ENCODE measurements around the gene CHN2.

CHN2 gene

DNA sequence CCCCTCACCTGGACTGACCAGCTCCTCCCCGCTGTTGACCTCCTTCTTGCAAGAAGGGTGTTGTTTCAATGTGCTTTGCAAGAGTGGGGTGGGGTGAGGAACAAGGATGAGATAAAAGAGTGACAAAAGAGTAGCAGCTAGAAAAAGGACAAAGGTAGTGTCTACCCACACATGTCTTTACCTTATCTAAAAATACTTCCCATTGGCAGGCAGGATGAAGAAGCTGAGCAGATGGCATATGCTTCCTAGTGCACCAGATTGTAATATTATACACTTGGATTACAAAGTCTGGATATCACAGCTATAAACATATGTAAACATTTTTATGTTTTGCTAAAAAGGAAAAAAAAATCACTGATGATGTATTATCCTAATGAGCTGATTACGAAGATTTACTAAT lies 34.5 kb downstream of the CHN2 start:
- no peak for DNase-seq

DNA sequence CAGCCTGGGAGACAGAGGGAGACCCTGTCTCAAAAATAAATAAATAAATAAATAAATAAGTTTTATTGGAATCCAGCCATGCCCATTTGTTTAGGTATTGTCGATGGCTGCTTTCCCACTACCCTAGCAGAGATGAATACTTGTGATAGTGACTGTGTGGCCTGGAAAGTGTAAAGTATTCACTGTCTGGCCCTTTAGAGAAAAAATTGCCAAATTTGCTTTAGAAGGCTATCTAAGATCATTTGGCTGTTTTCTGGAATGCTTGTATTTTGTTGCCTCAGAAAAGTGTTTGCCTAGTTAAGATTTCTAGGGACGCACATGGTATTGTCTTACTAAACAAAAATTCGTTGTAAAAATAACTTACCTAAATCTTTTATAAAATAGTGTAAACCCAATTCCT lies 35.4 kb downstream of the CHN2 start:
- no peak for DNase-seq

DNA sequence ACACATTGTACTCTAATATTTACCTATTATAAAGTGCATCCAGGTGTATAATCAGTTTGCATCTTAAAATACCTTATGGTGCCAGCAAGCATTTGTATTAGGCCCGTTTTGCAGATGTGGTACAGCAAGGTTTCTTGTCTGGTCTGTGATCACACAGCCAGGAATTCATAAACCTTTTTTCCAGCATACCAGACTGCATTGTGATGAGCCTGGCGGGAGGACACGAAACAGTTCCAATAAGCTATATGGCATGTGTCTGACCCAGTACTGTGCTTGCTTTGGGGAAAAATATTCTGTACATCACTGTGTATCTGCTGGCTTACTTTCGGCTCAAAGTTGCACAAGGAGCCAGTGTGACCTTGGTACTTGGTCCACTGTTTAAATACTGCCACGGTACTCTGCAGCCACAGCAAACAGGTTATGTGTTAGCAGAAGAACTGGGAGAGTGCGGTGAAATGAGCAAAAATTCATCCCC lies 36.3 kb downstream of the CHN2 start:
- no peak for DNase-seq

DNA sequence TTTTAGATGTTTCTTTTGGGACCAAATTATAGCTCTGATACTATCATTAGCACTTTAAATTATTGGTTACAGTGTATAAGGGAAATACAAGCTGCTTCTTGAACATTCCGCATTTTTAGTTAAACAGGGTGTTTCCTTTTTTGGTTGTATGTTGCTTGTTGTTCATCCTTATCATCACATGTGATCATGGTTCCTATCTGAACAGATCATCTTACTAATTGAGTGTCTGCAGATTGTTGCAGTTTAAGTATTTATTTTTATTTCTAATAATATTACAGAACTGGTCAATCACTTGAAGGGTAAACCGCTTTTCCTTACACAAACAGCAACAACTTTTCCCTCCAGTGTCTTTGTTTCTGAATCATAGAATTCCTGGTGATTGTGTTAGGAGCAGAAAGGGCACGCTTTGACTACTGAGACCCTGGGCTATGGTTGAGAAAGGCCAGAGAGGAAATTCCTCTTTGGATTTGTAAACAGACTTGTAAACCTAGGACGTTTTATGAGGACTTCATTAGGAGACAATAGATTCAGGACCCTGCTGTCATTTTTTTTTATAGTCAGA lies 37.2 kb downstream of the CHN2 start:
- DNase-seq: no peak

DNA sequence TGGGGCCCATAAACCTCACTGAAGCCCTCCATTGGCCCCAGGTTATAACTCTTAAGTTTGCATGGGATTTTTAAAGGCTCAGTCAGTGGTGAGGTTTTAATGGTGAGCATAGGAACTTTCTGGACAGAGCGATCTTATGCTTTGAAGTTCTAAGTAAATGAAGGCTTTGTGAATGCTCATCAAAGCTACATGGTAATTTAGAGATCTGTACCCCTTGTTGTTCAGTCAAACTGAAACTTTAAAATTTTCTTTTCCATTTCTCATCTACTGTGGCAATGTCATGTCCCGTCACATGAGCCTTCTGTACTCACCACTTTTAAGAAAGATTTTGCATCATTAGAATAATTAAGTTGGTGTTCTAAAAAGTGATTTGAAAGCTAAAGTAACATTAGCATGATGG lies 39.9 kb downstream of the CHN2 start:
- no peak for DNase-seq

DNA sequence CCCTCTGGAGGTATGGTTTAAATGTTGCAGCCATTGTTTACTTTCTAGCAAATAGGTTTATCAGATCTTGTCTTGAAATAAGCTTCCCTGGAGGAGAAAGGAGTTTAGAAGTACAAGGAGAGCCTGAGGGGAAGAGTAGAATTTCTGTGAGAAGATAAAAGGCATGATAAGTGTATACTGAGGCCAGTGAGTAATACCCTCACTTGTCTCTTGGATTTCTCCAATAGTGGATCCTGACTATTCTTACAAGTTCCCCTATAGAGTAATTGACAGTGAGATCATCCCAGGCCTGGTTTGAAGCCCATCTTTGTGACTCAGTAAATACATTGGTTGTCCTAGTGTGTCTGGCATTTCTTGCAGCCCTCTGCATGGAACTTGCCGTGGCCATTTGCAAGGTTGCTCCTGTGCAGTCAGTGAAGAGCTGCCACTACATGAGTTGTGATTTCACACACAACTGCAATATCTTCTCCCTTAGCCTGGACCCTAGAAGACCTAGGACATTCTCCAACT lies 41.6 kb downstream of the CHN2 start:
- DNase-seq: no peak

DNA sequence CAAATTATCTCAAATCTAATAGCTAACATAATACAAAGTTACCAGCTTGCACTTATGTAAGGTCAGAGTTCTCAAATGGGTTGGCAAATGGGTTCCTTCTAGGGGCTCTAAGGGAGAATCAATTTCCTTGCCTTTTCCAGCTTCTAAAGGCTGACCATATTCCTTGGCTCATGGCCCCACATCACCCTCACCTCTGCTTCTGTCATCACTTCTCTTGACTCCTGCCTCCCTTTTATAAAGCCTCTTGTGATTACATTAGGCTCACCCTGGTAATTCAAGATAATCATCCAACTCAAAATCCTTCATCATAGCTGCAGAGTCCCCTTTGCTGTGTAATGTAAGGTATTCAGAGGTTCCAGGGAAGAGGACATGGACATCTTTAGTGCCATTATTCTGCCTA lies 42.1 kb downstream of the CHN2 start:
- no peak for DNase-seq

DNA sequence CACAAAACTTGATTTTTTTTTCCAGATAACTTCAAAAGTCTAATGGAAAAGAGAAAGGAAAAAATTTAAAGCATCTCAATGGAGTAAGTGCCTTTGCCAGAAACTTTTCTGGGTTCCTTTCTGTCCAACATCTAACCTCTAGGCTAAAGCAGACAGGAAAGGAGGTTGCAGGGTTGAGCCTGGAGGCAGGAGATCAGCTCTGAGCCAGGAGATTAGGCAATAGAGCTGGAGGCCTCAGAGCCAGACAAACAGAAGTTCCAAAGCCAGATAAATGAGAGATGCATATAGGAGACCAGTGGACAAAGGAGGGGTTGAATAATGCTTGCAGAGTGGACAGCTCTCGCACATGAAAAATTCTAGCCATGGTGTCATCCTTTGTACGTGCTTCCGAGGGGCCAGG lies 42.9 kb downstream of the CHN2 start:
- DNase-seq: no peak

DNA sequence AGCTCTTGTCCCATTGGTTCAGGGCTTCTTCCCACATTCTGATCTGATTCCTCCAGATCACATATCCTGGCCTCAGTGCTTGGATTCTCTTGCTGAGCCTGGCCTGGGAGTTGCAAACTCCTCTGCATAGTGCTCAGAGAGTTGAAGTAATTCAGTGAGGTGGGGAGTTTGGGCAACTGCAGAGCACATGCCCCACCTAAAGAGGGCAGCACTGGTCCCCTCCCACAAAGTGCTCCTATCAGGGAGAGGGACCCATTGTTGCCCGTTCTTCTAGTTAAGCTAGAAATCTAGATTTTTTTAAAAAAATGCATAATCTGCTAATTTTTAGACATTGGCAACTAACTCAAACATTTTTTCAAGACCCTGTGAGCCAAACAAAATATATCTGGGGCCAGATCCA lies 45.1 kb downstream of the CHN2 start:
- DNase-seq: no peak

DNA sequence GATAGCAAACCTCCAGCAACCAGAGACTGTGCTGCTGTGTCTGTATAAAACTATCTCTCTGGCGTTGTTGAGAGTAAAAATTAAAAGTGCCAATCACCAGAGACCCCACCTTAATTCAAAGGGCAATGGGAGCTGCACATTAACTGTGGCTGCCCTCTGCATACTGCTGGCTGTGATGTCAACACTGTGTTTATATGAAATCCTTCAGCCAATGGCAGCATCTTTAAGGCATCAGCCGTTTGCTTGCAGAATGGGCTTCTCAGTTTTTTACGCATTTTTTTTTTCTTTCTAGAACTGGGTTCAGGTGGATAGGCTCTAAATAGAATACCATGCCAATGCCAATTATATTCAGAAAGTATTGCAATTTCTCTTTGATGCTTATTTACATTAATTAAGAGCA lies 47.7 kb downstream of the CHN2 start:
- DNase-seq: no peak

DNA sequence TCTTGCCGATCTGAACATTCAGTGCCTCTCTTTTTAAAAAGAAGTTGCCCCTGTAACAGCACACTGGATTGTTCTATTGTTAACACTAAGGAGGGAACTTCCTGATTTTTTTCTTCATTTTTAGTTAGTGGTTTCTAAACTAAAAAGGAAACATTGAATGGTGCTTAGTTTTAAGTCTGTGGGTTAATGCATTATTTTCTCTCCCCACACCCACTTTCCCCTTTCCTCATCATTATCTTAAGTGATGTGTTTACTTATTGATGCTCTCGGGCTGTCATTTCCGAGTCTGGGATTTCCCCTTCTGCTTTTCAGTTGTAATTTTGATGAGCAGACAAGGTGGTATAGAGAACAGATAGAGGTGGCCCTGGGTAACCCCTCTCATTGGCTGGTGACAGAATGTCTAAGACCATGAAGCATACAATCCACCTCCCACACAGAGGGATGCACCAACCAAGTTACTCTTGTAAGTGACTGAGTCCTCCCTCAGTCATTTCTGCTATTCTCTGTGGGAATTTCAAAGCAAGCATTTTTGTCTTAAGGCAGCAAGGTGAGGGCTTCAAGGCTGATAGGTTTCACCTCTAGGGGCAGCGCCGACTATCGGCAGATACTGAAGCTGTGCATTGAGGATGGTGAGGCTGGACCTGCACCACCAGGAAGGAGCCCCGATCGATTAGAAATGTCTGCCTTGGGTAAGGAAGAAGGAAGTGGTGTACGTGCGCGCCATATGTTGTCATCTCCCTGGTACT lies 49.5 kb downstream of the CHN2 start:
- no peak for DNase-seq

DNA sequence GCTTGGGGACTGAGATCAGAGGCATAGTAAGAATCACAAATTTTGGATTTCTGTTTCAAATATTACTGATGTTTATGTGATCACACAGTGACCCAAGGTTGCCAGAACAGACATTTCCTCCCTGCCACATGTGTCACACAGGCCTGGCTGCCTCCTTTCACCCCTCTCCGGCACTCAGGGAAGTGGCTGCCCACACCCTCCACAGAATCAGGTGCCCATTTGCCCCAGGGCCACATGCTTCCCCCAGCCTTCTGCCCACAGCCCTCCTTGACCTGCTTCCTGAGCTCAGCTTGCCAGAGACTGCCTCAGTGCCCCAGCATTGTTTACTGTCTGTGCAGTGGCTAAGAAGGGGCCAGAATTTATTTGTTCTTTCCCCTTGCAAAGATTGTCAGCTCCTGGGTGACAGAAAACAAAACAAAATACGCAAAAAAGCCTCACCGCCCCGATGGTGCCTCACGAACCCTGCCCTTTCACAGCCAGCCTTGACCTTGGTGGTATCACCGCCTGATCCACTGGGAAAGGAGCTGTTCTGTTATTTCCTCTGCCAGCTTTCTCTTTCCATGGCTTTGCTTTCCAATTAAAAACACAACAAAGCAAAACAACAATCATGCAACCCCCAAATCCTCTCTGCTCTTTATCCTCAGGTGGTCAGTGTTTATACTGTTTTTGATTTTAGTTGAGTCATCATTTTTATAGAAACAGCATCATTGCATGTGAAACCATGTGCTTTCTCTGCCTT lies 52.8 kb downstream of the CHN2 start:
- DNase-seq: no peak

DNA sequence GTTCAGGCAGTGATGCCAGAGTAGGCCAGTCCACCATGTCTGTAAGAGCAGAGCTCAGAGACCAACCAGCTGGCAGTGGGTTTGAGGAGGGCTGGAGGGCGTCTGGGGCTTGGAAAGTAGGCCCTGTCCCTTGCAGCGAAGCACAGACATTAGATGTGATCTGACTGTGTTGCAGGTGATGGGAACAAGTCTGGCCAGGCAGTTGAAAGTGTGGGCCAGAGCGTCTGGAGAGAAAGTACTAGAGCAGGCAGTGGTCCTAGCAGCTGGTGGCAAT lies 53.3 kb downstream of the CHN2 start:
- DNase-seq: no peak

DNA sequence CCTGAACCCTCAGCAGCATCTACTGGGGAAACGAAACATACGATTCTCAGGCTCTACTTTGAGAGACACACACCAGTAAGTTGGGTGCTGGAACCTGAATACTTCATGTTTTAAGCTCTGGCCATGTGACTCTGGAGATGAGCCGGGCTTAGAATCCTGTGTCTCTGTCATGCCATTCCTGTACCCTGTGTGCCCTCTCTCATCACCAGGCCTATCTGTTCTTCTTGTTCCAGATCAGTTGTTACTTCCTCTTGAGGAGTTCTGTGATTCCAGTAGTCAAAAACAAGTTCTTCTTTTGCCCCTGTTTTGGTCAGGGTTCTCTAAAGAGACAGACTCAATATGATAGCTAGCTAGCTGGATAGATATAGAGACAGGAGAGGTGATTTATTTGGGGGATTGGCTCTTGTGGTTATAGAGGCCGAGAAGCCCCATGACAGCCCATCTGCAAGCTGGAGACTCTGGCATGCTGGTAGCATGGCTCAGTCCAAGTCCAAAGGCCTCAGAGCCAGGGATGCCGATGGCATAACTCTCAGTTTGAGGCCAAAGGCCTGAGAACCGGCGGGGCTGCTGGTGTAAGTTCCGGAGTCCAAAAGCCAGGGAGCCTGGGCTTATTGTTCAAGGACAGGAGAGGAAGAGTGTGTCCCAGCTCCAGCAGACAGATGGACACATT lies 54.3 kb downstream of the CHN2 start:
- DNase-seq: no peak

DNA sequence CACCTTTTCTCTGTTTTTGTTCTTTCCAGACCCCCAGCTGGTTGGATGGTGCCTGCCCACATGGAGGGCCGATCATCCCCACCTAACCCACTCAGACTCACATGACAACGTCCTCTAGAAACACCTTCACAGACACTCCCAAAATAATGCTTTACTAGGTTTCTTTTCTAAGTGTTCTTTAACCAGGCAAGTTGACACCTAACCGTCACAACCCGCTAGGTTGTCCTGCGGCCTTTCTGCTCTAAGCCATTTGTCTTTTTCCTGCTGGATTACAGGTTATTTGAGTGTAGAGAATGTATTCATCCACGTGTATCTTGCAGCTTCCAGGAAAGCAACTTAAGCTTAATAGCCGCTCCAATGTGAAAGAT lies 54.8 kb downstream of the CHN2 start:
- DNase-seq: no peak

DNA sequence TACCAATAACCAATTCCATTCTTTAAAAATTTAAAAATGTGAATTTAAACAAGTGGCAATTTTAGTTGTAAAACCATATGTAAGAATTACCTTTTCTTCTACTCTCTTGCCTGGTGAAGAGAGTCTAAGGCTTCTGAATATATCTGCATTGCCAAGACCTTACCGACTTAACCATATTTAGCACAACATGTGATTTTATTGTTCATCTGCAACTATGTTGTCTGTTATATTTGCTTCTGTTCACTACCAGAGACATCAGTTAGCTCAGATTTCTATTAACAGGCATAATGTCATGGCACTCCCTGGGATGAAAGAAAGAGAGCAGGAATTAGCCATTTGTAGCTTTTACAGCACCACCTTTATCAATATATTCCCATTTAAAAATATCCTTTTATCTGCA lies 55.3 kb downstream of the CHN2 start:
- DNase-seq: no peak

DNA sequence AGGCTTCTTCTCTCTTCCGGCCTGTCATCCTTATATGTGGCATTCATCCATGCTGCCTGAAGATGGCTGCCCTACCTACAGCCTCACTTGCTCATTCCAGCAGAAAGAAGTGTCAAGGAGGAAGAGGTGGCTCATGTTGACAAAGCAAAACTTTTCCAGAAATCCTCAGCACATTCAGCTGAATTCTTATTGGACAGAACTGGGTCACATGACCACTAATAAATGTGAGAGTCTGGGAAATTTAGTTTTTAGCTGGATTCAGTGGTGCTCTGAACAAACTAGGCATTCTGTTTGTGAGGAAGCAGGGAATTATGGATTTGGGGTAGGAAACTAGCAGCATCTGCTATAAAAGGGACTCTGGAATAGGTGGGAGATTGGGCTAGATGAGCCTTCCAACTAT lies 58.6 kb downstream of the CHN2 start:
- DNase-seq: no peak

DNA sequence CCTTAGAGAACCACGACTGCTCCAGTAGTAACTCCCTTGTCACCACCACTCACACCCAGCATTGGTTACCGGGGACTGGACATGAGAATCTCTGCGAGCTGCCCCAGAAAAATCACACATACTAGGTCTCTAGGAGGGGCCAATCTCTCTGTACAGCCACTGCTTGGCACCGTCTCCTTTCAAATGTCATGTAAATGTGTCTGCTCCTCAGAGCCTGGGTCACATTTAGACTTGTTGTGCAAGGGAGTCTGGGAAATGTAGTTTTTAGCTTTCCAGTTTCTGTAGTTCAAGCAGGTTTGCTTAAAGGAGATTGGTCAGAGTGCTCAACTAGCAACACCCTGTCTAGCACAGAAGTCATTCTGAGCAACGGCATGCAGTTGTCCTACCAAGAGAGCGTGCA lies 60.0 kb downstream of the CHN2 start:
- no peak for DNase-seq

DNA sequence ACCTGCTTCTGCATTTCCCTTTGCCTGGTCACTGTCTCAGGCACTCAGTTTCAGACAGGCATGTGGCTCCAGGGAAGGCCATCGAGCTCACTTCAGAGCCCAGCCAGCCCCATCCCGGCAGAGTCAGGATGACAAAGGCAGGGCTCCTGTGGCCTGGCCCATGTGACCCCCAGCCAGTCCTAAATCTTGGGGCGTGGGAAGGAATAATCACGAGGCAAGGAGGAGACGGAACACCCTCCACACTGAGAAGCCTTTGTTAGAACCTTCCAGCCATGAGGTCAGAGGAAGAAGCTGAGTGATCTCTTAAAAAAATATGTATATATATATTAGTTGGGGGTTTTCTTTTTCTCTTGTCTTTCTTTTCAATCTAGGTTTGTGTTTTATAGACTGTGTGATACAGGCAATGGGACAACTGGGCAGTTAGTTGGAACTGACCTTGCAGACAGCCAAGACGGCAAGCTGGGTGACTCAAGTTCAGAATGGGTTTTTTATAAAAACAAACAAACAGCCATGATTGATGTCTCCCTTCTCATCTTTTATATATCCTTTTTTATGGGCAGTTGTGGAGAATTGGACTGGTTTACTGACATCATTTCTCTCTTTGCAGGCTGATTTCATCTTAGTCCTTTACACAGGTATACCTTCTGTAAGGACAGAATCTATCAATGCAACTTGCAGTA lies 60.8 kb downstream of the CHN2 start:
- DNase-seq: no peak

DNA sequence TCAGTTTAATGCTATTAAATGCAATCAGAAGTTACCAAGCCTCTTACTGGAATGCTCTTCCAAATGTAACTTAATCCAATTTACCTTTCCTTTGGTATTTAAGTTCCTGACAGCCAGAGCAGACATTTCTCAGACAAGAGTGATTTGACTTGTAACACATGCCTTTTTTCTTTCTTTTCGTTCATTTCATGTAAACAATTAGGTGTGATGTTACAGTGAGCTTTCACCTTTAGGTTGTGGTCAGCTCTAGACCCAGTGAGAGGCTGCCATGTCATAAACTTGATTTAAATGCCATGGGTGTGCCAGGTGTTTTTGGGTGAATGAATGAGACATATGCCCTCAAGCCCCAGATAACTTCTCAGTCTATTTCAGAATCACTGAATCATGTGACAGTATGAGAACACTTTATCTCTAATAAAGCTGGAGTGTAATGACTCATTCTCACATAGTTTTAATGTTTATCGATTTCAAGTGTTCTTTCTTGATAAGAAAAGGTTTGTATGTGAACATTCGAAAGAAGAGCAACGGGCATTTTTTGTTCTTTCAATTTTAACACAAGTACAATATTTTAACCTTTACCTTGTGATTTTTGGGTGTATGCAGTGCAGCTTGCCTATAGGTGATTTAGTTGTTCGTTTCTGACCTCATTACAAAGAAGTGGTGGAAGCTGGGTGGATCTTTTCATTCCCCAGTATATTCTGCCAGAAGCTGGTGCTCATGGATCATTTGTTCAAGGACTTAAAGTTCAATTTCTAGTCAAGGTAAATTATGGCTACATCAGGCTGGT lies 61.5 kb downstream of the CHN2 start:
- no peak for DNase-seq

DNA sequence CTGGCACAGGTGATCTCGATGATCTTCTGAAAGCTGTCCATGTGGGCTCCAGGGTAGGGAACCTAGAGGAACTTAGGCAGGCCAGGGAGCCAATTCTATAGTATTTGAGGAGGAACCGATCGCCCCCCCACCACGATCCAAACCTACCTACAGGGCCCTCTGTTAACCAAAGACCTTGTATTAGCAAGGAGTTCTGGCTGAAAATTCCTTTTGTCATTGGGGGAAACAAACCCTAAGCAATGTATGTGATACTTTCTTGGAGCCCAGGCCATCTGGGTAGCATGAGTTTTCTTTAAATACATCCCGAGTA lies 62.1 kb downstream of the CHN2 start:
- no peak for DNase-seq

DNA sequence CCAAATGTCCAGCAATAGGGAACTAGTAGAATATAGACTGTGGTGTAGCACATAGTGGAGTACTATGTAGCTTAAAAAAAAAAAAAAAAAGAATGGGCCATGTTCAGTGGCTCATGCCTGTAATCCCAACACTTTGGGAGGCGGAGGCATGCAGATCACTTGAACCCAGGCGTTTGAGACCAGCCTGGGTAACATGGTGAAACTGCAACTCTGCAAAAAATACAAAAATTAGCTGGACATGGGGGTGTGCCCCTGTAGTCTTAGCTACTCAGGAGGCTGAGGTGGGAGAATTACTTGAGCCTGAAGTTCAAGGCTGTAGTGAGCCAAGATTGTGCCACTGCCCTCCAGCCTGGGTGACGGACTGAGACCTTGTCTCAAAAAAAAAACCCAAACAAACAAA lies 64.4 kb downstream of the CHN2 start:
- DNase-seq: no peak

All from left hindlimb (tissue), 1 donor.